K562 (cell line): ENCODE measurements around the gene KLF5. TPM values are rescaled to one million over a fixed set of nuclear protein-coding genes. Genes with fewer than 3 reads are reported as not detected.

ENCODE experiments used
- ATF1 ChIP-seq, 2 experiments: fragments of 450-650 bp in 1 of 2; IDR thresholded peaks; 2 replicates each; pipeline ENCODE4 v1.6.1; 2016; ENCODE audit warnings: missing compliant biosample characterization in 1 of 2, missing genetic modification characterization in 1 of 2
- BRD9 ChIP-seq: fragments of 450-650 bp; IDR thresholded peaks from 2 replicates; pipeline ENCODE4 v1.6.1; 2018; ENCODE audit warnings: low read depth; ENCODE audit not compliant: partially characterized antibody
- CHD1 ChIP-seq: fragments of 200-600 bp; sonication (generic); IDR thresholded peaks from one replicate; pipeline ENCODE4 v1.6.1; 2012; ENCODE audit warnings: mild to moderate bottlenecking, moderate library complexity, low read length, inconsistent platforms
- HDAC1 ChIP-seq, 2 experiments: fragments of 450-650 bp; IDR thresholded peaks; 2 replicates each; pipeline ENCODE4 v1.6.1; 2016 to 2017; ENCODE audit warnings: inconsistent platforms in 1 of 2, mild to moderate bottlenecking in 1 of 2, moderate library complexity in 1 of 2
- HDAC2 ChIP-seq: fragments of 450-650 bp; IDR thresholded peaks from 2 replicates; pipeline ENCODE4 v1.6.1; 2016; ENCODE audit warnings: mild to moderate bottlenecking
- HOXB6 ChIP-seq: fragments of 250-450 bp; sonication (Bioruptor Pico); IDR thresholded peaks from 2 replicates; pipeline ENCODE4 v1.5.1; 2022; ENCODE audit warnings: mild to moderate bottlenecking, borderline replicate concordance
- NR2C2 ChIP-seq, 2 experiments: fragments of 200-800 bp in 1 of 2; sonication (Bioruptor generic) in 1 of 2; sonication (generic) in 1 of 2; formaldehyde crosslinking in 1 of 2; IDR thresholded peaks; 2 replicates each; pipeline versions ENCODE4 v1.6.1 to v1.8.0; 2016 to 2022; ENCODE audit warnings: mild to moderate bottlenecking in 1 of 2, missing compliant biosample characterization in 1 of 2, missing genetic modification characterization in 1 of 2, missing genetic modification reagents in 1 of 2
- NUFIP1 ChIP-seq: fragments of 450-650 bp; IDR thresholded peaks from 2 replicates; pipeline ENCODE4 v1.6.1; 2018; ENCODE audit not compliant: partially characterized antibody
- PHB2 ChIP-seq: fragments of 450-650 bp; IDR thresholded peaks from 2 replicates; pipeline ENCODE4 v1.6.1; 2017; ENCODE audit warnings: low read depth
- POLR2A ChIP-seq: fragments of 450-650 bp; conservative IDR thresholded peaks from 2 replicates; pipeline ENCODE4 v1.6.1; 2016
- POLR2AphosphoS5 ChIP-seq: IDR thresholded peaks from 2 replicates; pipeline ENCODE4 v1.6.1; 2011; ENCODE audit warnings: mild to moderate bottlenecking, low read depth, low read length, moderate library complexity; ENCODE audit not compliant: control insufficient read depth, insufficient read depth
- RNF2 ChIP-seq: sonication (generic); IDR thresholded peaks from 2 replicates; pipeline ENCODE4 v1.6.1; 2016
- ZNF217 ChIP-seq: sonication (generic); formaldehyde crosslinking; IDR thresholded peaks from 2 replicates; pipeline ENCODE4 v1.8.0; 2022; ENCODE audit warnings: mild to moderate bottlenecking, missing genetic modification reagents
- ZNF263 ChIP-seq: sonication (generic); formaldehyde crosslinking; IDR thresholded peaks from 2 replicates; pipeline ENCODE4 v1.8.0; 2022; ENCODE audit warnings: mild to moderate bottlenecking, missing genetic modification reagents, borderline replicate concordance
- ZNF384 ChIP-seq: IDR thresholded peaks from 2 replicates; pipeline ENCODE4 v1.6.1; 2012; ENCODE audit warnings: low read depth, low read length, improper control_type of control experiment
- polyA plus RNA-seq, 8 experiments: library from polyadenylated mRNA; depleted of rRNA in 4 of 8; stranded (reverse) in 5 of 8; unstranded in 3 of 8; fragments of >200 nt; fragmentation: Nextera tagmentation in 2 of 8; fragmentation: Illumina TruSeq in 1 of 8; extraction: Ambion mirVana in 2 of 8; extraction: Trizol in 1 of 8; gene quantifications; 2 replicates each; pipeline versions ENCODE4 v1.2.1 to v1.2.3, GENCODE V29; 2011 to 2014; ENCODE audit warnings: inconsistent platforms in 1 of 8, missing spikeins in 1 of 8
- total RNA-seq, 7 experiments: library from RNA; depleted of rRNA in 6 of 7; stranded (reverse); fragments of >200 nt in 6 of 7; fragmentation: Illumina TruSeq in 2 of 7; extraction: Trizol in 2 of 7; gene quantifications; 2 replicates each; pipeline versions ENCODE4 v1.2.1 to v1.2.3, GENCODE V29; 2011 to 2021; ENCODE audit warnings: low replicate concordance in 1 of 7
- TF ChIP-seq, protein P1 (sequence below), 2 experiments: IDR thresholded peaks; 2 replicates each; pipeline ENCODE4 v1.6.1; 2011; ENCODE audit warnings: borderline replicate concordance in 1 of 2, control low read depth in 1 of 2, low read depth in 1 of 2, low read length in 1 of 2, mild to moderate bottlenecking in 1 of 2, mixed read lengths in 1 of 2, moderate library complexity in 1 of 2; ENCODE audit not compliant: insufficient read depth in 1 of 2, insufficient read length in 1 of 2, poor library complexity in 1 of 2, severe bottlenecking in 1 of 2; ENCODE audit errors: extremely low read depth in 1 of 2
- TF ChIP-seq, protein P2 (sequence below): fragments of 250-450 bp; sonication (Bioruptor Pico); IDR thresholded peaks from 2 replicates; pipeline ENCODE4 v1.5.0; 2020; ENCODE audit warnings: mild to moderate bottlenecking, borderline replicate concordance
- TF ChIP-seq, protein P3 (sequence below): fragments of 450-650 bp; formaldehyde crosslinking; IDR thresholded peaks from 2 replicates; pipeline ENCODE4 v1.4.0; 2020; ENCODE audit warnings: mild to moderate bottlenecking, moderate library complexity

Gene KLF5
- total and polyA plus RNA-seq, 9 of the 15 experiments (the other 6 are each of a cell fraction or from before 2014, with no cell fraction given) = 0.17 to 1.0 (median 0.36) TPM

DNA sequence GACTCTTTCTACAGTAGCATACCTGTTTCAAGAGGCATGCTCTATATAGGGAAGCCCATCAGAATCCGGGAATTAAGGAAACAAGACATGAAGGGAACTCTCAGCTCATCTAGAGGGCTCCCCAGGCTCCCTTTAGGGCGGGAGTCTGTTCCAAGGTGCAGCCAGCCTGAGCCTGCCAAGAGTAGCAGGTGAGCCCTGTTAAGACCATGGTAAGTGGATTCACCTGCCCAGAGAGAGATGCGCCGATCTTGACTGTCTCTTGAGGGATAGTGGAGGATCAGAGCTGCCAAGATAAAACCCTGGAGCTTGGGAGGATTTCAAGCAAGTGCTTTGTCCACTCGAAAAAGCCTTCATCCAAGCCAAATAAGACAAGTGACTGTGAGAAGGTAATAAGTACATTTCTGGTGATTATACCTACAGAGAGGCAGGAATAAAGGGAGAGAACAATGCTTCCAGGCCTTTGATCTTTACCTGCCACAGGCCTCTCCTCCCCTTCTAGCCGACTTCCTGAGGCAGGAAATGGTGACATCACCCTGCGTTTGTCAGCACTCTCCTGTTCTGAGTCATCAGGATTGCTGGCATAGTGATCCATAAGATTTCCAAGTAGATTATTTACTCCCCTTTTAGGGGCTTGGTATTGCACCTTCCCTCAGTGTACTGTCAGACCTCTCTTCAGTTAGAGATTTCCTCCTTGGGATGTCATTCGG, 31.5 kb downstream of the KLF5 start (continued):
- TF ChIP-seq, protein P1, sequence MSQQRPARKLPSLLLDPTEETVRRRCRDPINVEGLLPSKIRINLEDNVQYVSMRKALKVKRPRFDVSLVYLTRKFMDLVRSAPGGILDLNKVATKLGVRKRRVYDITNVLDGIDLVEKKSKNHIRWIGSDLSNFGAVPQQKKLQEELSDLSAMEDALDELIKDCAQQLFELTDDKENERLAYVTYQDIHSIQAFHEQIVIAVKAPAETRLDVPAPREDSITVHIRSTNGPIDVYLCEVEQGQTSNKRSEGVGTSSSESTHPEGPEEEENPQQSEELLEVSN (IDR thresholded peaks at IDR 0.05; ENCODE audit: borderline replicate concordance in 1 of 2, extremely low read depth in 1 of 2, insufficient read depth in 1 of 2, insufficient read length in 1 of 2, low read depth in 1 of 2, low read length in 1 of 2, poor library complexity in 1 of 2, severe bottlenecking in 1 of 2) = no peak
- TF ChIP-seq ZNF217 (no peak), PHB2 (no peak), RNF2 (no peak), HDAC1 (IDR thresholded peaks at IDR 0.05) (no peak), POLR2AphosphoS5 (no peak), CHD1 (no peak), ZNF263 (CRISPR knock-in tag) (no peak), HDAC2 (no peak), NUFIP1 (no peak), ZNF384 (no peak), POLR2A (no peak), HOXB6 (no peak), ATF1 (CRISPR knock-in tag; IDR thresholded peaks at IDR 0.05) (no peak), ATF1 (tag; IDR thresholded peaks at IDR 0.05) (peak; percentile 31; the same call in 1 of the 2 replicates), NR2C2 (CRISPR knock-in tag; IDR thresholded peaks at IDR 0.05) (no peak), NR2C2 (tag; IDR thresholded peaks at IDR 0.05) (no peak), BRD9 (no peak)
- TF ChIP-seq, protein P2, sequence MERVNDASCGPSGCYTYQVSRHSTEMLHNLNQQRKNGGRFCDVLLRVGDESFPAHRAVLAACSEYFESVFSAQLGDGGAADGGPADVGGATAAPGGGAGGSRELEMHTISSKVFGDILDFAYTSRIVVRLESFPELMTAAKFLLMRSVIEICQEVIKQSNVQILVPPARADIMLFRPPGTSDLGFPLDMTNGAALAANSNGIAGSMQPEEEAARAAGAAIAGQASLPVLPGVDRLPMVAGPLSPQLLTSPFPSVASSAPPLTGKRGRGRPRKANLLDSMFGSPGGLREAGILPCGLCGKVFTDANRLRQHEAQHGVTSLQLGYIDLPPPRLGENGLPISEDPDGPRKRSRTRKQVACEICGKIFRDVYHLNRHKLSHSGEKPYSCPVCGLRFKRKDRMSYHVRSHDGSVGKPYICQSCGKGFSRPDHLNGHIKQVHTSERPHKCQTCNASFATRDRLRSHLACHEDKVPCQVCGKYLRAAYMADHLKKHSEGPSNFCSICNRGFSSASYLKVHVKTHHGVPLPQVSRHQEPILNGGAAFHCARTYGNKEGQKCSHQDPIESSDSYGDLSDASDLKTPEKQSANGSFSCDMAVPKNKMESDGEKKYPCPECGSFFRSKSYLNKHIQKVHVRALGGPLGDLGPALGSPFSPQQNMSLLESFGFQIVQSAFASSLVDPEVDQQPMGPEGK (CRISPR knock-in tag) = no peak
- TF ChIP-seq, protein P3, sequence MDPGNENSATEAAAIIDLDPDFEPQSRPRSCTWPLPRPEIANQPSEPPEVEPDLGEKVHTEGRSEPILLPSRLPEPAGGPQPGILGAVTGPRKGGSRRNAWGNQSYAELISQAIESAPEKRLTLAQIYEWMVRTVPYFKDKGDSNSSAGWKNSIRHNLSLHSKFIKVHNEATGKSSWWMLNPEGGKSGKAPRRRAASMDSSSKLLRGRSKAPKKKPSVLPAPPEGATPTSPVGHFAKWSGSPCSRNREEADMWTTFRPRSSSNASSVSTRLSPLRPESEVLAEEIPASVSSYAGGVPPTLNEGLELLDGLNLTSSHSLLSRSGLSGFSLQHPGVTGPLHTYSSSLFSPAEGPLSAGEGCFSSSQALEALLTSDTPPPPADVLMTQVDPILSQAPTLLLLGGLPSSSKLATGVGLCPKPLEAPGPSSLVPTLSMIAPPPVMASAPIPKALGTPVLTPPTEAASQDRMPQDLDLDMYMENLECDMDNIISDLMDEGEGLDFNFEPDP (CRISPR knock-in tag) = no peak
